ENCODE measurements around the gene DCLRE1B. TPM values are rescaled to one million over a fixed set of nuclear protein-coding genes. Genes with fewer than 3 reads are reported as not detected.

The DCLRE1B gene
- total and polyA plus RNA-seq, 9 of the 15 experiments (the other 6 are each of a cell fraction or from before 2014, with no cell fraction given) = 10.6 to 28.8 (median 17.2) TPM

GRCh38 chr1:113905435-113905861, 322 bp downstream of the DCLRE1B start (continued):
- TF ChIP-seq VEZF1 (CRISPR knock-in tag; IDR thresholded peaks at IDR 0.05) (no peak), CTCFL (IDR thresholded peaks at IDR 0.05; ENCODE audit: borderline replicate concordance, insufficient read depth, low read depth, low read length, poor library complexity, severe bottlenecking) (no peak), DNMT1 (IDR thresholded peaks at IDR 0.05) (0 out of 2 replicates have a peak, but pooled peaks have one; percentile 60), ZFP91 (CRISPR knock-in tag; IDR thresholded peaks at IDR 0.05) (no peak), TCF3 (CRISPR knock-in tag; IDR thresholded peaks at IDR 0.05) (no peak), MNT (conservative IDR thresholded peaks at IDR 0.05) (peak in 1 of 2 experiments; percentile 6; a peak in 1 of 4 replicates), MBD2 (IDR thresholded peaks at IDR 0.05; ENCODE audit: borderline replicate concordance, low read depth) (no peak), MYNN (IDR thresholded peaks at IDR 0.05) (no peak), MYNN (CRISPR knock-in tag; IDR thresholded peaks at IDR 0.05) (no peak), THAP12 (CRISPR knock-in tag; IDR thresholded peaks at IDR 0.05) (no peak; the same call in 1 of the 2 replicates), RERE (CRISPR knock-in tag; IDR thresholded peaks at IDR 0.05; ENCODE audit: borderline replicate concordance) (no peak), CREM (IDR thresholded peaks at IDR 0.05; ENCODE audit: low read depth) (no peak), FOXJ3 (CRISPR knock-in tag; IDR thresholded peaks at IDR 0.05) (no peak)

Data from K562 (cell line).